NCI-H748 treated with DMSO at 0.1 percent for 48 hours (cell line): Measurements from ENCODE around the gene BPIFB2.

ENCODE experiments used
- DNase-seq: peaks from one replicate; lab custom pipeline; 2025; lab: John Stamatoyannopoulos, UW

BPIFB2 gene

DNA sequence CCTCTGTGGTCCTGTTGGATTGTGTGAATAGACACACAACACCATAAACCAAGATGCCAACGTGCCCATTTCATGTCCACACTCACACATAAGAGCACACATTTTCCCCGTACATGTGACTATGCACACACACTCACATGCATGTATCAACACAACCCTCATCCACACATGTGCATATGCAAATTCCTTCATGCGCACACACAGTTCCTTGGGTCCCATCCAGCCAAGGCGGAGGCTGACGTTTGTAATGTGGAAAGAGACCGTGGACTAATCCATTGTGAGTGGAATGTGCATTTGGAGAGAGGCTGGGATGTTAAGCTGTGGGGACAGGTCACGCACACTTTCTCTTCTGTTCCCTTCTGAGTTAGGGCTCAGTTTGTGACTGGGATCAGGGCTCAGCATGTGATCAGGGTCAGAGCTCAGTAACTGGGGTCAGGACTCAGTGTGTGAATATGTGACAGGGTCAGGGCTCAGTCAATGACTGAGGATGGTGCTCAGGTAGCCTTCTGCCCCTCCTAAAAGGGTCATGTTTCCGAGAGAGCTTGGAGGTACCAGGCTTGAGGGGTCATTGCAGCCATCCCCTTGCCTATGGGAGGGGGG, 628 bp upstream of the BPIFB2 start:
- DNase-seq: no peak

GRCh38 chr20:33008336-33009213, 1.1 kb downstream of the BPIFB2 start:
- no peak for DNase-seq

DNA sequence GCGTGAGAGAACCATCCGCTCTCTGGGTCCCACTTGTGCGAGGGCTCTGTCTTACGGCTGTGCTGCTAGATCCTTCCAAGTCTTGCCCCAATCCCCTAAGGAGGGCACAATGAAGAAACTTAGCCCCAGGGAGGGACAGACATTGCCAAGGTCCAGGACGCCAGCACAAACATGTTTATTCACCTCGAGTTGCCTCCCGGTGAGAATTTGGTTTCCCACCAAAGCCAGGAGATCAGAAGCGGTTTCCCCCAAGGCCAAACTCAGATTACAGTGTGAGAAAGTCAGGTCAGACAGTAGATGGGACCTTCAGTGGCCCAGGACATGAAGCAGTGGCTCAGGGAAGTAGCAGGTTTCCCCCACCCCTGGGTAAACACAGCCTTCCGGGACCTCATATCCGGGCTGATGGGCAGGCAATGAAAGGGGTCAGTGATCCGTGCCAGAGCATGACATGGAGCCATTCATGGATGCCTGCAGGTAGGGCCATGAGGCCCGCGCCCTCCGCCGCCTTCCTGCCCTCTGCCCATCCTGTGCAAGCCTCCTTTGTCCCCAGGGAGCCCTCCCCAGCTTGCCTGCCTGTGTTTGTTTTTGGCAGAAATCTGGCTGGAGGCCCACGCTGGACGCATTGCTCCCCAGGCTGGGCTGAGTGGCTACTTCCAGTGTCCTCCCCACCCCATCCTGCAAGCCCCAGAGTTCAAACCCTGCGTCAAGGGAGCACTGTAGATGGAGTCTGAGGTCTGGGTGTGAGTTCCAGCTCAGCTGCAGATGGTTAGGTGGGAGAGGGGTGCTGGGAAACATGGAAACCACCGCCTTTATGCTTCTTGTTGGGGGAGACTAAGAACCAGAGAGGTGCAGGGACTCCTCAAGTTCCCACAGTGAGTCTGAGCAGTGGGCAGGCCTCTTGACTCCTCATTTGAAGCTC, 2.0 kb downstream of the BPIFB2 start:
- no peak for DNase-seq

DNA sequence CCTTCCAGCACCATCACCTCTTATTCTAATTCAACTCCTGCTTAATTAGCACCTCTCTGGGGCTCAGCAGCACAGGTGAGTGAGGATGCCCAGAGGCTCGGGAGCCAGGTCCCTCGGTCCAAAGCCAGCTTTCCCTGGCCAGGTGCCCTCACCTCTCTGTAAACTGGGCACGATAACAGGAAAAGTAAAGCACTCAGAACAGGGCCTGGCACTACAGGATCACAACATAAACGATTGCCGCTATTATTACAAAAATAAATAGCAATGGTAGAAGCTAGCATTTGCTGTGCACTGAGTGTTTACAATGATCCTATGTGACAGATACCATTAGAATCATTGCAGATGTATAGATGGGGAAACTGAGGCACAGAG, 2.6 kb downstream of the BPIFB2 start:
- no peak for DNase-seq

GRCh38 chr20:33010674-33011449, 3.4 kb downstream of the BPIFB2 start:
- DNase-seq: no peak

GRCh38 chr20:33012327-33013189, 5.1 kb downstream of the BPIFB2 start:
- no peak for DNase-seq

- no peak for DNase-seq
These were observed 6.3 kb downstream of the BPIFB2 start for GRCh38 chr20:33013701-33014326.

GRCh38 chr20:33014336-33015113, 7.0 kb downstream of the BPIFB2 start:
- DNase-seq: no peak

DNA sequence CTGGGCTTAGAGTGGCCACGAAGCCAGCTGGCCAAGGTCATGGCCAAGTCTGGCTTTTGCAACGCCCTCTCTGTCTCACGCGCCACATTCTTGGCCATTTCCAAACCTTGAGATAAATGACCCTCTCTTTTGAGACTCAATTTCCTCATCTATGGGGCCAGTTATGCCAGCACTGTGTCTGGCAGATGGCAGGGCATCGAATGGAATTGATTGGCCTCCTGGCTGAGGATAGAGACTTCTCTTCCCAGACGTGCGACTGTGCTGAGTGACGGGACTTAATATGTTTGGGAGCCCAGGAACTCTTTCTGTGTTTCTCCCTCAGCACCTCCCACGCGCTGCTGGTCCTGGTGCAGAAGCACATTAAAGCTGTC, 7.6 kb downstream of the BPIFB2 start:
- no peak for DNase-seq

DNA sequence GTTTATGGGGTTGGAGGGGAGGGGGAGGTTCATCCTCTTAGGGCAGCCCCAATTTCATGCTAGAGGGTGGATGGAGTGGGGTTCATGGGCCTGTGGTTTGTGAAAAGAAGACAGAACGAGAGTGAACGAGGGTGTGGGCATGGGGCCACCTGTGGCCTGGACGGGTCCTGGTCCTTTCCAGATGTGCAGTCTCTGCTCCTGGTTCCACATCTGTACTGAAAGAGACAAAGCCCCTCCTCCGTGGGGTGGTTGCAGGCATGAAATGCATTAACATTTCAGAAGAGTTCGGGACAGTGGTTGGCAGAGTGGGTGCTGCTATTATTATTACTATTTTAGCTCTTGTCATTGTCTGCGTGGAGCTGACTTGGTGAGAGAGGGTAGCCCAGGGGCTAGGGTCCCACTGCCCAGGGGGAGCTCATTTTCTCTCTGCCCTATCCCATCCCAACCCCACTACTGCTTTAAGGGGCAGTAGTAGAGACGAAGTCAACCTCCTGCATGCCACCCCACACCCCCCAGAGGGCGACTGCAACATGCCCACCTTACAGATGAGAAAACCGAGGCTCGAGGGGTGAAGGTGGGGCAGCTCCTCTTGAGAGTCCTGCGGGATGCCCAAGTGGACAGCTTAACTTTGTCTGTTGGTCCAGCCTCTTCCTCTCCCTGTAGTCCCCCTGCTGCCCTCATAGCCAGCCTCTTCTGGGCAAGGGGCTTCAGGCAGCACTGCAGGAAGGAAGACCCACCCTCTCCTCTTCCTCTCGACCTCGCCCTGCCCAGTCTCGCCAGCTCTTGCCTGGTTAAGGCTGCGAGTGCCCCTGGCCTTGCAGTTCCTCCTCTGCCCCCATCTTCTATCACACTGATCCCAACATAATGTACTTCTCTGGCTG, 8.4 kb downstream of the BPIFB2 start:
- DNase-seq: no peak

- DNase-seq: no peak
These were observed 9.1 kb downstream of the BPIFB2 start for GRCh38 chr20:33016581-33017109.

- DNase-seq: no peak
These were observed 10.0 kb downstream of the BPIFB2 start for GRCh38 chr20:33017542-33017941.

GRCh38 chr20:33018169-33018931, 10.8 kb downstream of the BPIFB2 start:
- no peak for DNase-seq

GRCh38 chr20:33019465-33020277, 12.2 kb downstream of the BPIFB2 start:
- DNase-seq: no peak

DNA sequence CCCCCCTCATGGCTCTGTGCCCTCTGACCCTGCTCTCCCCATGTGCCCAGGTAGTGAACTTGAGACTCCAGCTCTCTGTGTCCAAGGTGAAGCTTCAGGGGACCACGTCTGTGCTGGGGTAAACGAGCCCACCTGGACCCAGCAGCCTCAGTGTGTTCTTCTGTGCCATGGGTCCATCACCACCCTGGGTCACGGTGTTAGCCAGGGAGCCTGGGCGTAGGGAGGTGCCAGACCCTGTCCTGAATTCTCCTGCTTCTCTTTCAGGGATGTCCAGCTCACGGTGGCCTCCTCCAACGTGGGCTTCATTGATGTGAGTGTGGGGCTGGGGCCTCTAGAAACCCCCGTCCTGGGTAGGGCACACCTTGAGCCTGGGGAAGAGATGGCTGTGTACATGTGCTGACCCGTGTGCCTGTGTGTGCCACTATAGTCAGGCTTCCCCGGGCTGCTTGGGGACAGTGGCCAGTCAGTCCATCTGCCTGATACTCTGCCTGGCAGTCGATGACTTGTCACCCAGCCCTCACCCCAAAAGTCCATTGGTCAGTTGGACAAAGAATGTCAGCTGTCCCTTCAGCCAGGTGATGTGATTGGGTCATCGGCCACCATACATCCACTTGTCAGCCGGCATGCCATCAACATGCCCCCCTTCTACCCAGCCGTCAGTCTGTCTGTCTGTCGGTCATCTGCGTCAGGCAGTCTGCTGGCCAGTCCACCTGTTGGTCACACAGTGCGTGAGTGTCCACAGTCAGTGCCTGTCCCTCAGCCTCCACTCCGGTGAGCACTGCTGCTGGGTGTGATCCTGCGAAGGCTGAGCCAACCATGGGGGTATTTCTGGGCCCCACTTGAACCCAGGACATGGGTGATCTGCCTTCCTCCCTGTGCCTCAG, 13.0 kb downstream of the BPIFB2 start:
- DNase-seq: no peak

- DNase-seq: no peak
These were observed 14.4 kb downstream of the BPIFB2 start for GRCh38 chr20:33021879-33022278.
